ENCODE results near the gene NRM.
"Not testable (repeated sequence)": the region's sequence is repeated elsewhere in the genome, so short reads cannot be mapped to it uniquely, and the experiment has no call there.

NRM gene

DNA sequence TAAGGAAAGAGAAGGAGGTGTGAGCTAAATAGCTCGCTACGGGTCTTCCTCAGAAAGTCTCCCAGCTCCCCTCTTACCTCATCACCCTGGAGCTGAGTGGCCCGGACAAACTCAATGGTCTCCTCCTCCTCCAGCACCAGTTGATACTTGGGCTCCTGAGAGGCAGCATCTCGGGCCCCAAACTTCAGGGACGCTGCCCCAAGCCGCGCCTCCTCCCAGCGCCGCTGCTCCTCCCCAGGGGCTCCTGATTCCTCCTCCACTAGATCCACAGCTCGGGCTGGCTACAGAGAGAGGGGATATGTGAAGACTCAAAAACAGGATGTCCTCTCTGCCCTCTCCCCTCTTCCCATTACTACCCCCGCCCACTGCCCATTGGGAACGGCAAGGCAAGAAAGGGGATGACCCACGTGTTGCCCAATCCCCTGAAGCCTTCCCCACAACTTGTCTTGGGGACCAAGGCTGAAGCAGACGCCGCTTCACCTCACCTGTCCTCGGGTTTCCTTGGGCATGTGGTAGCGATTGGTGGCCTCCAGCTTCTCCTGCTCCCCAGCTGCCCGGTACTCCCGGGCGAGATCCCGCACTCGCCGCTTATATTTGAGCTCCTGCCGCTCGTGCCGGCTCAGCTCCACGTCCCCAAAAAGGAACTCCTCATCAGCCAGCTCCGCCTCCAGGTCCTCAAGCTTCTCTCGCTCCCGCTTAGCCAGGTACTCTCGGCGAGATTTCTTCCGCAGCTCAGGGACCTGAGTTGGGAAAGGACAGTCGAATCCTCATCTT lies 25.6 kb downstream of the NRM start:
- DNase-seq = no peak

DNA sequence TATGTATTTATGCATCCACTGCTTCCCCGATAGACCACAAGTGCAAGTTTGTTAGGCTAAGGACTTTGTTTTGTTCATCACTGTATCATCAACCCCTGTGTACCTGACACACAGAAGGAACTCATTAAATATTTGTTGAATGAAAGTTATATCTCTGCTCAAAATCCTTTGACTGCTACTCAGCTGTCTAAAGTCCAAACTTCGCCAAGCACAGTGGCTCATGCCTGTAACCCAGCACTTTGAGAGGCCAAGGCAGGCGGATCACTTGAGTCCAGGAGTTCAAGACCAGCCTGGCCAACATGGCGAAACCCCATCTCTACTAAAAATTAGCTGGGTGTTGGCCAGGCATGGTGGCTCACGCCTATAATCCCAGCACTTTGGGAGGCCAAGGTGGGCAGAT lies 32.9 kb downstream of the NRM start:
- DNase-seq = not testable (repeated sequence)

DNA sequence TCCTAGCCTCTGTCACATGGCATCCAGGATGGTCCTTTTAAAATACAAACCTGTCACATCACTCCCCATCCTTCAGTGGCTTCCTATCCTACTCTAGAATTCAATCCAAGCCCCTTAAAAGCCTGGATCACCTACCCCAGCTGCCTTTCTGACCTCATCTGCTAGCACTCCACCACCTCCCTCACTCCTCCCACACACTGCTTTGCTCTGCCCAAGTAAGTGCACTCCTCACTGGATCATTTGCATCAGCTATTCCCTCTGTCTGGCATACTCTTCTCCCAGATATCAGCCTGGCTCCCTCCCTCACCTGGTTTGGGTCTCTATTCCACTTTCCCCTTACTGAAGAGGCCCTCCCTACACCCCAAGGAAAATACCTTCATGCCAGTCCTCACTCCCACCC lies 33.3 kb downstream of the NRM start:
- DNase-seq = no peak

DNA sequence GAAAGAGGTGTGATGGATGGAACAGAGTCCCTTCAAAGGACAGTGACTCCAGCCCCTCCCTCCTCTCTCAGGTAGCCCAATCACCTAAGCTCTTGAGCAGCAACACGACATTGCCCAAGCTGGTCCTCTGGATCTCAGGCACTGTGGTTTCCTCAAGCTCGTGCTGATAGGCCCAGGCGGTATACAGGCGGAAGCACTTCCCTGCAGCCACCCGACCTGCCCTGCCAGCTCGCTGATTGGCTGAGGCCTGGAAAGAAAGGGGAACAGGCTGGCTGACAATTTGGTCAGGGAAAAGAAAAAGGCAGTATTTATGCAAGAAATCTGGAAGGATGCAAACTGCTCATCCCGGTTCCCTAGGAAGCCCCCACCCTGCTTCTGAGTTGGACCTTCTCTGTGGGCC lies 34.3 kb downstream of the NRM start:
- DNase-seq = no peak

DNA sequence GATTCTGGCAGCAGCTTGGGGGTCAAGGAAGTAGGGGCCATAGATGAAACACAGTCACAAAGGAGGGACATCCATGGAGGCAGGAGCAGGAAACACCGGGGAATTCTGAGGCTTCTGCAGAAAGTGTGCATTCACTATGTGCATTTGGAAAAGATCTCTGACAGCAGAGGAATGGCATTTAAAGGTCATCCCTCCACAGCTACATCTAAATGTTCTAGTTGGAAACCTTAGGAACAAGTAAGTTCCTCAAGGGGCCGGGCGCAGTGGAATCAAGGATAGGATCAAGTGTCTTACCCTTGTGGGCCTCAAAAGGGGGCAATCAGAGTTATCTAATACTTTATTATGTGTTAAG lies 35.1 kb downstream of the NRM start:
- no peak for DNase-seq

DNA sequence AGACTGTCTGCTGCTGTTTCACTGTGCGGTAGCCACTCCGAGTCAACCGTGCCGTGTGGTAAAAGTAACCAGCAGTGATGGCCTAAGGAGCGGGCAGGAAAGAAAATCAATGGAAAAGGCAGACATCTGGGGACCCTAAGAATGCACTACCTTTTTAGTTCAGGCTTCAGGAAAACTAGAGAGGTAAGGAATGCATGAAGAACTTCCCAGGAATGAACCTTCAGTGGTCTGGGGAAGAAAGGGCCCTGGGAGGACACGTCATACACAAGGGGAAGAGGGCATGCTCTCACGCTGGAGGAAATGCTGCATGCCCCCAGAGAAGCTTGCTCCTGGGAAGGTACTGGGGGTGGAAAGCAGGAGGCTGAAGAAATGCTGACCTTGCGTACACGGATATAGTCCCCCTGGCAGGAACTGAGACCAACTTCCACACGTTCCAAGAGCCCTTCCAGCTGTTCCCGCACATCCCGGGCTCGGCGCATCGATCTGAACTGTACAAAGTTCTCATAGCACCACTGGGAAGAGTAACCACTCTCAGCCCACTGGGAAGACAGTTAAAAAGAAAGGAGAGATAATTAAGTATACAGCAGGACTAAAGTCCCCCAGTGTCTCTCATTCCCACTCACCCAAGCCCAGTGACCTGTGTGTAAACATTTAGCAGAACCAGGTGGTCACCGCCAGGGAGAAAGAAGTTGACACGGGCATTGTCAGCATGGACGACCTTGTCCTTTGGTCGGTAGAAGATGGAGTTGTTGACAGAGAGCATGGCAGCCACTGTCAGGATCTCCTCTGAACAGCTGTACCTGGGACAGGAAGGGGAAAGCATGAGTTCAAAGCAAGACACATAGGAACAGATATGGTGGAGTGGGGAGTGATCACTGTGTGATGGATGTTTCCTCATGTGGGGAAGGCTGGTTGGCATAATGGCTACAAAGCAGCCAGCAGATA lies 35.7 kb downstream of the NRM start:
- DNase-seq = no peak

DNA sequence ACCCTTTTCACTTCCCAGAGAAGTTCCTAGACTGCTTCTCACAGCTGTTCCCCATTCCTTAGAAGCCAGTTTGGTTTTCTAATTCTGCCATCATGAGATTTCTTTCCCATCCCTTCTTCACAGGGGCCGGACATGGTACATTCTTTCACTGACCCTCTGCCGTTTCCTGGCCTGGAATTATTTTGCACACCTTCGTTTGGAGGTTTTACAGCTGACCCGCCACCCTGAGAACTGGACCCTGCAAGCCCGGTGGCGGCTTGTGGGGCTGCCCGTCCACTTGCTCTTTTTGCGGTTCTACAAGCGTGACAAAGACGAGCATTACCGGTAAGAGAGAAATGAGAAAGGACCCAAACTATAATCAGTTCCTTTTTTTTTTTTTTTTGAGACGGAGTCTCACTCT lies 39.6 kb downstream of the NRM start:
- no peak for DNase-seq

DNA sequence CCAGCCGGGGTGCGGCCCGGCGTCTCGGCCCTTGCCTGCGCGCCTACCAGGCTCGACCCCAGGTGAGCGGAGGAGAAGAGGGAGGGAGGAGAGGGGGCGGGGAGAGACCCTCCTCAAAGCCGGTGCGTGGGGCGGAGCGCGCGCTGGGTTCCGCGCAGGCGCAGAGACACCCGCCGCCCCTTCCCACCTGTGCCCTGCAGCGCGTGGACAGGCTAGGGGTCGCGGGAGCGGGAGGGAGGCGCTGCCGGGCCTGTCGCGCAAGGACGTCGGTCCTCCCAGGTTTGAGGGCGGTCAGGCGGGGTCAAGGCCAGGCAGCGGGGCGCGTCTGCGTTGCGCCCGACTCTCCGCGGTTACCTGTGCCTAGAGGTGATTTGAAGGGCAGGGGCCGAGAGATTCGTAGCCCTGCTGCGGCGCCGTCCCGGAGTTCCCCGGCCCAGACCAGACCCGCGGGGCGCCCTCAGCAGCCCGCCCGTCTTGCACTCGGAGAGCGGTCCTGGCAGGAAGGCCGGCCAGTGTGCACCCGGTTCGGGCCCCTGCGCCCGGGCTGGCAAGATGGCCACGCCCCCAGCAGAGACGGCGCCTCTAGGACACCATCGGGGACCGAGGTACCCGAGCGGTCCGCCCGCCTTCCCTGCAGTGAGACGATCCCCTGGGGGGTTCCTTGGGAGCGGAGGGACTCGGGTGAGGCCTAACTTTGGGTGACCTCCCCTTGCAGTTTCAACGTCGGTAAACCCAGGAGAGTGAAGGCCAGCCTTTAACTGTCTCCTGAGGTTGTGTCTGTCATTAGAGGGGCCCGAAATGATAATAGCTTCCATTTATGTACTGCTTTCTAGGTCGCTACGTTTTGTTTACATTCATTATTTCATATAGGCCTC lies 43.3 kb downstream of the NRM start:
- DNase-seq = no peak

DNA sequence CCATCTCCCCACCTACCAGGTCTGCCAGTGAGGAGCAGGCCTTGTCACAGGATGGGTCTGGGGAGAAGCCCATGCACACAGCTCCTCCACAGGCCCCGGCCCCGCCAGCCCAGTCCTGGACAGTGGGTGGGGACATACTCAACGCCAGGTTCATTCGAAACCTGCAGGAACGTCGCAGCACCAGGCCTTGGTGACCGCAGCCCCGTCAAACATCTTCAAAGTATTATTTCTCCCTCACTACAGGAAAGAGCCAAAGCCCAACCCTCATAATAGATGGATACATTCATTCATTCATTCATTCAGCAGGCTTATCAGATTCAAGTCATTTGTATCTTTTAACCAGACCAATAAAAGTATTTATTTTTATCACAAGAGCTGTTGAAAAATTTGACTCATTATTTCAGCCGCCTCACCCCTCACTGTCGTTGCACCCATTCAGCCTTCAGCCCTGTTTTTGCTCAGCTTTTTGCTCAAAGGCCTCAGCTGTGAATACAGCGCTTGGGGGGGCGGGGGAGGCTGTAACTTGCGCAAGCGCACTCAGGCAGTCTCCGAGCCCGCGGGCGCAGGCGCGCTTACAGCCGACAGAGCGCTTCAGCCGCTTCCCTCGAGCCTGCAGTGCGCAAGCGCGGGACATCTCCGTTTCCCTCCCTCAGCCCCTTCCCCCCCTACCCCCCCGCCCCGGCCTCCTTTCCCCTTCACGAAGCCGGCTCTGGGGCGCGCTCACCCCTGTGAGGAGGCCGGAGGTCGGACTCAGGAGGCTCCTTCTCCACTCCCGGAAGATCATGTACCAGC lies 44.1 kb downstream of the NRM start, which contains the start of gene C6orf136:
Gene C6orf136 (plus strand): TSS at position 684 of the 792 bp plus-strand sequence. CDS start 99 bp downstream, at position 783.
- peak; percentile 91 for DNase-seq

DNA sequence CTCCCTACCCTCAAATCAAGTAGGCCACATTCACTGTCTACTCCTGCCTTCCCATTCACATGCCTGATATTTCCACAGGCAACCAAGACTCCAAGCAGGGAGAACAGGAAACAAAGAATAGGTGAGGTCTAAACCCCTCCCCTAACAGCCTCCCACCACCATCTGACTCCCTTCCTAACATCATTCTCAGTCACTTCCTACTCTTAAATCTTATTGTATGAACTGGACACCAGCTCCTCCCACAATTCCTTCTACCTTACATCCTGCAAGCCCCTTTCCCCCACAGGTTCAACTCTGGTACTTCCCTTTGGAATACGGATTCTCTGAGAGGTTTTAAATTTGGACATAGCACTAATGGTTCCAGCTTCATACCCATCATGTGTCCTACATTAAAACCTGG lies 44.8 kb downstream of the NRM start:
- no peak for DNase-seq

DNA sequence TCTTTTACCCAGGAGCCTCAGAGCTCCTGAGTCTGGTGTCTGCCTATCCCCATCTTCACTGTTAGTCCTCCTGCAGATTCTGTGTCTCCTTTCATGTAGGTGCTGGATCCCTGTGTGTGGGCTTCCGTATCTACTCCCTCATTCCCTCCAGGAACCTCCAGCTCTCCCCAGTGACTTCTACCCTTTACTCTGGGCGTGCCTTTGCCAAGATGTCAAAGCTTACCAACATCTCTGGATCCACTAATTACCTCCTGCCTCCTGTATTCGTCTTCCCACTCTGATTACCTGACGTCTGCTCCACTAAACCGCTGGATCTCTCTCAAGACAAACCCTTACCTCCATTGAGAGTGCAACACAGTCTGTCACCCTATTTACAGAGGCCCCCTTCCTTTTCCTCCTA lies 46.0 kb downstream of the NRM start:
- no peak for DNase-seq

DNA sequence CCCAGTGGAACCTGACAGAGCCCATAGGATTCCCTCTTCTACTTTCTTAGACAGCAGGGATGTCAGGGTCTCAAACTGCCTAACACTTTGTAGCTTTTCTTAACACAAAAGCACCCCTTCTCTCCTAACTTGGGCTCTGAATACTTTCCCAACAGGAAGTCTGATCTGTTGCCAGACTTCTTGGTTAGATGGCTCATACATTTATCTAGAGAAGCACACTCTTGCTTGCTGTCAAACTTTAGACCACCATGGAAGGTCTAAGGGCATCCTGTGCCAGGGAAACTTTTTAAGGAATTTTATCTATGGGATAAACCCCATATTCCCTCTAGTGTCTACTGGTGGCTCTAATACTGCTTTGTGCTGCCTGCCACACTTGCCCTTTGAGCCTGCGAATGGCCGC lies 47.1 kb downstream of the NRM start:
- no peak for DNase-seq

DNA sequence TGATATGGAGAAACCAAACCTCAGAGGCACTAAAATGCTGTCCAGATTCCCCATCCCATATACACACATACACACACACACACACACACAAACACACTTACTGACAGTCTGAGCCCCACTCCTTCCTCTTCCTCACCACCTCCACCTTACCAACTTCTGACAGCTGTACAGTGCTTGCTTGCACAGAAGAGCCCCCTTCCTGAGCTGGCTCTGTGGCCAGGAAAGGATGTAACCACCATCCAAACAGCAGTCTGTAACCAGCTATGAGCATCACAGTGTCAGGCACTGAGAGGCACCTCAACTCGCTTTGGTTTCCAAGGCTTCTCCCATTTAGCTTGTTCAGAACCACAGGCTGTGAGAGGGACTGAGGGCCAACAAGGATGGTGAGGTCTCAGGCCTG lies 49.7 kb downstream of the NRM start:
- DNase-seq = no peak

DNA sequence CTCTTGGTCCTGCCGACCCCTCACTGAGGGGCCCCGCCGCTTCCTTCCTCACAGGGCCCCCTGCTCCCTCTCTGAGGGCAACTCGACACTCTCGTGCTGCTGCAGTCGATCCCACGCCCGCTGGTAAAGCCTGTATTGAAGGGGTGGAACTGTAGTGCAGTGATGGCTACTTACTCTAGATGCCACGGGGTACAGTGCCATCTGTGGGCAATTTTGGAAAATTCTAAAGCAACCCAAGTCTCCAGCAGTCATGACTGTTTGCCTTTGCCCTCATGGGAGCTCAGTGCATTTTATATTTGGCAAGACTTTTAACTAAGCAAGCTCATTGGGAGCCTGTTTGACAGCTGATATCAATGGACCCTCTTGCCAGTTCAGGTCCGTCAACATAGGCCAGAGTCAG lies 50.3 kb downstream of the NRM start:
- no peak for DNase-seq
